ENCODE results near the gene SERP2.

DNA sequence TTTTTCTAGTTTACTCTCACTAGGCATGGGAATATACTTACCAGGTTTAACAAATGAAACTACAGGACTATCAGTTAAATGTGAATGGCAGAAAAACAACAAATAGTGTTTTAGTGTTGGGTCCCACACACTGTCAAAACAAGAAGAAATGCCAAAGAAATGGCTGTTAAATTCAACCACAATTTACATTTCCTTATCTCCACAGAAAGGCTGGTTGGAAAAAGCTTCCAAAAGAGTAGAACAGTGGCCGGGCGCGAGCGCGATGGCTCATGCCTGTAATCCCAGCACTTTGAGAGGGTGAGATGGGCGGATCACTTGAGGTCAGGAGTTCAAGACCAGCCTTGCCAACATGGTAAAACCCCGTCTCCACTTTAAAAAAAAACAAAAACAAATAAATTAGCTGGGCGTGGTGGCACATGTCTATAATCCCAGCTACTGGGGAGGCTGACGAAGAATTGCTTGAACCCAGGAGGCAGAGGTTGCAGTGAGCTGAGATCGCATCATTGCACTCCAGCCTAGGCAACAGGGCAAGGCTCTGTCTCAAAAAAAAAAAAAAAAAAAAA is 66.5 kb downstream of the SERP2 start:
- TF ChIP-seq, protein P1, sequence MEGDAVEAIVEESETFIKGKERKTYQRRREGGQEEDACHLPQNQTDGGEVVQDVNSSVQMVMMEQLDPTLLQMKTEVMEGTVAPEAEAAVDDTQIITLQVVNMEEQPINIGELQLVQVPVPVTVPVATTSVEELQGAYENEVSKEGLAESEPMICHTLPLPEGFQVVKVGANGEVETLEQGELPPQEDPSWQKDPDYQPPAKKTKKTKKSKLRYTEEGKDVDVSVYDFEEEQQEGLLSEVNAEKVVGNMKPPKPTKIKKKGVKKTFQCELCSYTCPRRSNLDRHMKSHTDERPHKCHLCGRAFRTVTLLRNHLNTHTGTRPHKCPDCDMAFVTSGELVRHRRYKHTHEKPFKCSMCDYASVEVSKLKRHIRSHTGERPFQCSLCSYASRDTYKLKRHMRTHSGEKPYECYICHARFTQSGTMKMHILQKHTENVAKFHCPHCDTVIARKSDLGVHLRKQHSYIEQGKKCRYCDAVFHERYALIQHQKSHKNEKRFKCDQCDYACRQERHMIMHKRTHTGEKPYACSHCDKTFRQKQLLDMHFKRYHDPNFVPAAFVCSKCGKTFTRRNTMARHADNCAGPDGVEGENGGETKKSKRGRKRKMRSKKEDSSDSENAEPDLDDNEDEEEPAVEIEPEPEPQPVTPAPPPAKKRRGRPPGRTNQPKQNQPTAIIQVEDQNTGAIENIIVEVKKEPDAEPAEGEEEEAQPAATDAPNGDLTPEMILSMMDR (IDR thresholded peaks at IDR 0.05; ENCODE audit: extremely low read depth in 1 of 2, insufficient read depth in 1 of 2, low read depth in 1 of 2, low read length in 2 of 2), result no peak
- TF ChIP-seq POLR2AphosphoS5 (IDR thresholded peaks at IDR 0.05; ENCODE audit: insufficient read depth, low read depth, low read length) (no peak), JUN (IDR thresholded peaks at IDR 0.05; ENCODE audit: borderline replicate concordance, insufficient read depth, insufficient read length, low read depth) (no peak), POLR2A (IDR thresholded peaks at IDR 0.05; ENCODE audit: low read depth, low read length) (no peak), FOS (IDR thresholded peaks at IDR 0.05; ENCODE audit: borderline replicate concordance, insufficient read depth, low read length) (no peak), MYC (IDR thresholded peaks at IDR 0.05; ENCODE audit: low read depth, low read length) (no peak)
- TF ChIP-seq, protein P2, sequence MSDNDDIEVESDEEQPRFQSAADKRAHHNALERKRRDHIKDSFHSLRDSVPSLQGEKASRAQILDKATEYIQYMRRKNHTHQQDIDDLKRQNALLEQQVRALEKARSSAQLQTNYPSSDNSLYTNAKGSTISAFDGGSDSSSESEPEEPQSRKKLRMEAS (IDR thresholded peaks at IDR 0.05; ENCODE audit: insufficient read depth, insufficient read length), result no peak

Data from endothelial cell of umbilical vein (primary cell).